SJSA1 (cell line): ENCODE measurements around the gene RASSF8. TPM values are rescaled to one million over a fixed set of nuclear protein-coding genes. Genes with fewer than 3 reads are reported as not detected.

Experiments used
- DNase-seq, 2 experiments: peaks; one replicate each; pipeline ENCODE4 v3.0.0-alpha.2; 2015 to 2020; ENCODE audit warnings: low spot score in 2 of 2, low read depth in 1 of 2
- H3K27ac ChIP-seq: fragments of 250-450 bp; sonication (Bioruptor Pico); 2 replicates; pipeline ENCODE4 v1.5.1; 2020; ENCODE audit warnings: mild to moderate bottlenecking, moderate library complexity
- H3K27me3 ChIP-seq: fragments of 250-450 bp; sonication (Bioruptor Pico); replicated peaks from 2 replicates; pipeline ENCODE4 v1.5.1; 2020; ENCODE audit warnings: mild to moderate bottlenecking, moderate library complexity
- H3K36me3 ChIP-seq: fragments of 250-450 bp; sonication (Bioruptor Pico); 2 replicates; pipeline ENCODE4 v1.5.1; 2020; ENCODE audit warnings: mild to moderate bottlenecking
- H3K4me1 ChIP-seq: fragments of 250-450 bp; sonication (Bioruptor Pico); replicated peaks from 2 replicates; pipeline ENCODE4 v1.6.1; 2021; ENCODE audit warnings: mild to moderate bottlenecking
- H3K4me3 ChIP-seq: fragments of 250-450 bp; sonication (Bioruptor Pico); 2 replicates; pipeline ENCODE4 v1.5.1; 2020; ENCODE audit warnings: mild to moderate bottlenecking
- H3K9me3 ChIP-seq: fragments of 250-450 bp; sonication (Bioruptor Pico); replicated peaks from 2 replicates; pipeline ENCODE4 v1.5.1; 2020; ENCODE audit warnings: mild to moderate bottlenecking
- total RNA-seq: library from RNA; depleted of rRNA; stranded (reverse); fragments of >200 nt; shearing (Covaris generic); gene quantifications from 2 replicates; pipeline ENCODE4 v1.2.3, GENCODE V29; 2014

The RASSF8 gene
- total RNA-seq, 1 experiment from 2014 or later = 65.0 TPM

- Histone ChIP-seq H3K4me1 (peaks cover 27% of the 10 kb centered on the region; the same call in 1 of the 2 replicates), H3K4me3 (no peak overlapping the region), H3K9me3 (no peaks in the 10 kb centered on the region), H3K27ac (no peak overlapping the region), H3K36me3 (0 out of 2 replicates have a peak, but pooled peaks cover 2% of the 10 kb centered on the region), H3K27me3 (no peaks in the 10 kb centered on the region)
- no peak for DNase-seq
These were observed 14.3 kb downstream of the RASSF8 start for GRCh38 chr12:25972783-25973182.

GRCh38 chr12:25975179-25975578 lies 16.7 kb downstream of the RASSF8 start:
- H3K36me3 ChIP-seq = peaks cover 4% of the 10 kb centered on the region; the same call in 1 of the 2 replicates
- no peaks in the 10 kb centered on the region for H3K9me3 ChIP-seq
- no peaks in the 10 kb centered on the region for H3K27me3 ChIP-seq
- no peak for DNase-seq
- H3K27ac ChIP-seq = no peak overlapping the region
- peaks cover 39% of the 10 kb centered on the region for H3K4me1 ChIP-seq
- H3K4me3 ChIP-seq = no peak overlapping the region

GRCh38 chr12:25975682-25976081 lies 17.2 kb downstream of the RASSF8 start:
- Histone ChIP-seq H3K36me3 (peaks cover 4% of the 10 kb centered on the region; the same call in 1 of the 2 replicates), H3K27ac (no peak overlapping the region), H3K27me3 (no peaks in the 10 kb centered on the region), H3K4me1 (peaks cover 35% of the 10 kb centered on the region), H3K9me3 (no peaks in the 10 kb centered on the region), H3K4me3 (no peak overlapping the region)
- DNase-seq = no peak

GRCh38 chr12:25976289-25976688 lies 17.8 kb downstream of the RASSF8 start:
- Histone ChIP-seq H3K36me3 (peaks cover 4% of the 10 kb centered on the region; the same call in 1 of the 2 replicates), H3K27me3 (no peaks in the 10 kb centered on the region), H3K4me1 (peaks cover 28% of the 10 kb centered on the region), H3K27ac (no peak overlapping the region), H3K4me3 (no peak overlapping the region), H3K9me3 (no peaks in the 10 kb centered on the region)
- no peak for DNase-seq

- H3K27me3 ChIP-seq = no peaks in the 10 kb centered on the region
- H3K4me3 ChIP-seq = no peak overlapping the region
- H3K36me3 ChIP-seq = peaks cover 4% of the 10 kb centered on the region; the same call in 1 of the 2 replicates
- no peak for DNase-seq
- H3K27ac ChIP-seq = no peak overlapping the region
- peaks cover 23% of the 10 kb centered on the region for H3K4me1 ChIP-seq
- no peaks in the 10 kb centered on the region for H3K9me3 ChIP-seq
These were observed 18.6 kb downstream of the RASSF8 start for GRCh38 chr12:25977047-25977446.

- no peak for DNase-seq
- peaks cover 23% of the 10 kb centered on the region for H3K4me1 ChIP-seq
- H3K4me3 ChIP-seq = no peak overlapping the region
- H3K27ac ChIP-seq = no peak overlapping the region
- H3K36me3 ChIP-seq = peaks cover 4% of the 10 kb centered on the region; the same call in 1 of the 2 replicates
- no peaks in the 10 kb centered on the region for H3K9me3 ChIP-seq
- no peaks in the 10 kb centered on the region for H3K27me3 ChIP-seq
These were observed 20.6 kb downstream of the RASSF8 start for GRCh38 chr12:25979059-25979458.

GRCh38 chr12:25979563-25979962 lies 21.1 kb downstream of the RASSF8 start:
- Histone ChIP-seq H3K36me3 (peaks cover 4% of the 10 kb centered on the region; the same call in 1 of the 2 replicates), H3K4me3 (no peak overlapping the region), H3K27ac (no peak overlapping the region), H3K4me1 (peaks cover 23% of the 10 kb centered on the region), H3K27me3 (no peaks in the 10 kb centered on the region), H3K9me3 (no peaks in the 10 kb centered on the region)
- DNase-seq = no peak

- no peaks in the 10 kb centered on the region for H3K27me3 ChIP-seq
- no peaks in the 10 kb centered on the region for H3K9me3 ChIP-seq
- H3K36me3 ChIP-seq = peaks cover 4% of the 10 kb centered on the region; the same call in 1 of the 2 replicates
- H3K27ac ChIP-seq = no peak overlapping the region
- no peak overlapping the region for H3K4me3 ChIP-seq
- peaks cover 21% of the 10 kb centered on the region for H3K4me1 ChIP-seq
- DNase-seq = no peak
These were observed 21.6 kb downstream of the RASSF8 start for GRCh38 chr12:25980035-25980434.

GRCh38 chr12:25981597-25981996 lies 23.1 kb downstream of the RASSF8 start:
- Histone ChIP-seq H3K4me1 (peaks cover 12% of the 10 kb centered on the region), H3K9me3 (no peaks in the 10 kb centered on the region; the same call in 1 of the 2 replicates), H3K4me3 (no peak overlapping the region), H3K36me3 (peaks cover 4% of the 10 kb centered on the region; the same call in 1 of the 2 replicates), H3K27me3 (no peaks in the 10 kb centered on the region), H3K27ac (no peak overlapping the region)
- DNase-seq = no peak

GRCh38 chr12:25982416-25982815 lies 23.9 kb downstream of the RASSF8 start:
- no peaks in the 10 kb centered on the region; the same call in 1 of the 2 replicates for H3K9me3 ChIP-seq
- H3K36me3 ChIP-seq = peaks cover 4% of the 10 kb centered on the region; the same call in 1 of the 2 replicates
- H3K27me3 ChIP-seq = no peaks in the 10 kb centered on the region
- peaks cover 12% of the 10 kb centered on the region for H3K4me1 ChIP-seq
- no peak for DNase-seq
- no peak overlapping the region for H3K27ac ChIP-seq
- no peak overlapping the region for H3K4me3 ChIP-seq

GRCh38 chr12:25983625-25984024 lies 25.1 kb downstream of the RASSF8 start:
- H3K9me3 ChIP-seq = no peaks in the 10 kb centered on the region; the same call in 1 of the 2 replicates
- H3K4me1 ChIP-seq = peaks cover 12% of the 10 kb centered on the region
- DNase-seq = no peak
- no peak overlapping the region for H3K27ac ChIP-seq
- H3K4me3 ChIP-seq = no peak overlapping the region
- H3K36me3 ChIP-seq = no peaks in the 10 kb centered on the region; the same call in 1 of the 2 replicates
- no peaks in the 10 kb centered on the region for H3K27me3 ChIP-seq

- H3K36me3 ChIP-seq = no peaks in the 10 kb centered on the region
- H3K4me1 ChIP-seq = peaks cover 3% of the 10 kb centered on the region
- H3K4me3 ChIP-seq = no peak overlapping the region
- no peak overlapping the region for H3K27ac ChIP-seq
- DNase-seq = no peak
- no peaks in the 10 kb centered on the region; the same call in 1 of the 2 replicates for H3K9me3 ChIP-seq
- no peaks in the 10 kb centered on the region for H3K27me3 ChIP-seq
These were observed 26.3 kb downstream of the RASSF8 start for GRCh38 chr12:25984759-25985158.

- Histone ChIP-seq H3K27me3 (no peaks in the 10 kb centered on the region), H3K9me3 (no peaks in the 10 kb centered on the region; the same call in 1 of the 2 replicates), H3K4me1 (no peaks in the 10 kb centered on the region), H3K27ac (no peak overlapping the region), H3K4me3 (no peak overlapping the region), H3K36me3 (no peaks in the 10 kb centered on the region)
- DNase-seq = no peak
These were observed 27.1 kb downstream of the RASSF8 start for GRCh38 chr12:25985316-25986175.

GRCh38 chr12:25986180-25986579 lies 27.7 kb downstream of the RASSF8 start:
- no peaks in the 10 kb centered on the region for H3K27me3 ChIP-seq
- no peaks in the 10 kb centered on the region for H3K36me3 ChIP-seq
- no peaks in the 10 kb centered on the region; the same call in 1 of the 2 replicates for H3K9me3 ChIP-seq
- H3K27ac ChIP-seq = no peak overlapping the region
- no peak overlapping the region for H3K4me3 ChIP-seq
- no peaks in the 10 kb centered on the region for H3K4me1 ChIP-seq
- no peak for DNase-seq
